Neuronal stem cell (in vitro differentiated cells): ENCODE measurements around the gene FAAH2.

Source experiments
- DNase-seq: peaks from one replicate; pipeline ENCODE4 v3.0.0-alpha.2; 2013; ENCODE audit warnings: low spot score
- H2AFZ ChIP-seq: one replicate; pipeline ENCODE4 v1.6.1; 2013; ENCODE audit warnings: mild to moderate bottlenecking, low read length, inconsistent platforms
- H2AK5ac ChIP-seq: 2 replicates; pipeline ENCODE4 v1.6.1; 2013; ENCODE audit warnings: low read depth, mild to moderate bottlenecking, inconsistent platforms, low read length, moderate library complexity, mixed read lengths
- H2BK120ac ChIP-seq: 2 replicates; pipeline ENCODE4 v1.6.1; 2013; ENCODE audit warnings: low read depth, mild to moderate bottlenecking, inconsistent platforms, low read length, moderate library complexity, mixed read lengths
- H2BK12ac ChIP-seq: one replicate; pipeline ENCODE4 v1.6.1; 2013; ENCODE audit warnings: low read length, inconsistent platforms
- H2BK15ac ChIP-seq: 2 replicates; pipeline ENCODE4 v1.6.1; 2013; ENCODE audit warnings: mild to moderate bottlenecking, low read length, inconsistent platforms, mixed read lengths
- H2BK5ac ChIP-seq: one replicate; pipeline ENCODE4 v1.6.1; 2013; ENCODE audit warnings: inconsistent platforms, mild to moderate bottlenecking, low read length, moderate library complexity
- H3K14ac ChIP-seq: one replicate; pipeline ENCODE4 v1.6.1; 2013; ENCODE audit warnings: low read length, inconsistent platforms
- H3K18ac ChIP-seq: 2 replicates; pipeline ENCODE4 v1.6.1; 2013; ENCODE audit warnings: low read length, inconsistent platforms
- H3K23ac ChIP-seq: 2 replicates; pipeline ENCODE4 v1.6.1; 2013; ENCODE audit warnings: low read depth, mild to moderate bottlenecking, mixed read lengths, low read length, inconsistent platforms; ENCODE audit not compliant: poor library complexity
- H3K27ac ChIP-seq: replicated peaks from 3 replicates; pipeline ENCODE4 v1.5.1; 2013; ENCODE audit warnings: low read length, inconsistent platforms
- H3K27me3 ChIP-seq, 3 experiments: 2 replicates each; pipeline ENCODE4 v1.6.1; 2013; ENCODE audit warnings: low read length in 3 of 3, mild to moderate bottlenecking in 2 of 3, inconsistent platforms in 1 of 3, low read depth in 1 of 3, mixed read lengths in 1 of 3, moderate library complexity in 1 of 3; ENCODE audit not compliant: control insufficient read depth in 3 of 3, insufficient read depth in 3 of 3
- H3K36me3 ChIP-seq, 2 donors: replicated peaks in 1 of 2; 2 replicates each; pipeline ENCODE4 v1.6.1; 2013; ENCODE audit warnings: low read length in 2 of 2; ENCODE audit not compliant: control insufficient read depth in 2 of 2, insufficient read depth in 2 of 2
- H3K4ac ChIP-seq: 2 replicates; pipeline ENCODE4 v1.6.1; 2013; ENCODE audit warnings: inconsistent platforms, mild to moderate bottlenecking, low read length, moderate library complexity
- H3K4me1 ChIP-seq, 2 donors: 1 replicate in 1 of 2; 2 replicates in 1 of 2; pipeline ENCODE4 v1.6.1; 2013; ENCODE audit warnings: low read length in 2 of 2, low read depth in 1 of 2; ENCODE audit not compliant: control insufficient read depth in 2 of 2, insufficient read depth in 1 of 2
- H3K4me2 ChIP-seq: one replicate; pipeline ENCODE4 v1.6.1; 2013; ENCODE audit warnings: mild to moderate bottlenecking, low read length, inconsistent platforms; ENCODE audit not compliant: insufficient read depth, poor library complexity, severe bottlenecking
- H3K4me3 ChIP-seq, 2 donors: 2 replicates each; pipeline ENCODE4 v1.5.1; 2013; ENCODE audit warnings: low read length in 2 of 2, mild to moderate bottlenecking in 2 of 2, inconsistent platforms in 1 of 2, moderate library complexity in 1 of 2
- H3K79me1 ChIP-seq: one replicate; pipeline ENCODE4 v1.6.1; 2013; ENCODE audit warnings: low read depth, mild to moderate bottlenecking, inconsistent platforms, low read length, moderate library complexity
- H3K9ac ChIP-seq: one replicate; pipeline ENCODE4 v1.6.1; 2013; ENCODE audit warnings: mild to moderate bottlenecking, low read depth, low read length, inconsistent platforms; ENCODE audit not compliant: poor library complexity
- H3K9me3 ChIP-seq, 2 donors: replicated peaks in 1 of 2; 2 replicates each; pipeline versions ENCODE3 to v1.6.1; 2013; ENCODE audit warnings: low read length in 2 of 2, mild to moderate bottlenecking in 2 of 2, inconsistent platforms in 1 of 2, low read depth in 1 of 2, mixed read lengths in 1 of 2, moderate library complexity in 1 of 2; ENCODE audit not compliant: control insufficient read depth in 2 of 2, insufficient read depth in 1 of 2
- H4K8ac ChIP-seq: one replicate; pipeline ENCODE4 v1.6.1; 2013; ENCODE audit warnings: low read depth, mild to moderate bottlenecking, inconsistent platforms, low read length, moderate library complexity
- H4K91ac ChIP-seq: one replicate; pipeline ENCODE4 v1.6.1; 2013; ENCODE audit warnings: low read length, low read depth, mild to moderate bottlenecking, inconsistent platforms; ENCODE audit not compliant: poor library complexity
- WGBS, 2 donors: extraction: QIAGEN DNeasy Blood & Tissue Kit; methylation state at CpG; one replicate each; pipeline ENCODE4 v1.1.7; 2013; ENCODE audit warnings: missing lambda C conversion rate in 2 of 2, mixed read lengths in 1 of 2; ENCODE audit not compliant: insufficient read length in 2 of 2, insufficient replicate concordance in 1 of 2; ENCODE audit errors: extremely low coverage in 2 of 2; 5-methylcytosine and 5-hydroxymethylcytosine counted together

The FAAH2 gene

GRCh38 chrX:57266275-57266674, 20.2 kb upstream of the FAAH2 start:
- Histone ChIP-seq H3K27ac (no peak overlapping the region), H3K4me2 (no peak overlapping the region), H2BK12ac (no peak overlapping the region), H2AFZ (no peak overlapping the region), H2AK5ac (no peak overlapping the region), H3K4ac (no peak overlapping the region), H4K91ac (no peak overlapping the region), H4K8ac (no peak overlapping the region), H2BK120ac (no peak overlapping the region), H3K4me1 (no peaks in the 10 kb centered on the region), H3K18ac (no peak overlapping the region), H3K79me1 (no peaks in the 10 kb centered on the region), H3K14ac (no peak overlapping the region), H2BK15ac (no peak overlapping the region), H3K9me3 (no peaks in the 10 kb centered on the region), H3K23ac (no peak overlapping the region), H3K9ac (no peak overlapping the region), H3K27me3 (no peaks in the 10 kb centered on the region), H2BK5ac (no peak overlapping the region), H3K4me3 (no peak overlapping the region), H3K36me3 (no peaks in the 10 kb centered on the region)
- no peak for DNase-seq
- WGBS, 2 donors = no CpG with 5 or more reads among the region's 3 CpGs

GRCh38 chrX:57266871-57267270, 19.6 kb upstream of the FAAH2 start:
- H3K4me1 ChIP-seq = no peaks in the 10 kb centered on the region
- no peak overlapping the region for H2BK12ac ChIP-seq
- no peaks in the 10 kb centered on the region for H3K27me3 ChIP-seq
- H2BK15ac ChIP-seq = no peak overlapping the region
- no peak overlapping the region for H2BK120ac ChIP-seq
- no peak overlapping the region for H3K4me2 ChIP-seq
- no peaks in the 10 kb centered on the region for H3K36me3 ChIP-seq
- no peak overlapping the region for H3K27ac ChIP-seq
- no peak overlapping the region for H2AK5ac ChIP-seq
- H3K18ac ChIP-seq = no peak overlapping the region
- no peak overlapping the region for H4K91ac ChIP-seq
- H3K9me3 ChIP-seq = no peaks in the 10 kb centered on the region
- DNase-seq = no peak
- no peak overlapping the region for H3K4ac ChIP-seq
- H4K8ac ChIP-seq = no peak overlapping the region
- no peak overlapping the region for H3K4me3 ChIP-seq
- H3K23ac ChIP-seq = no peak overlapping the region
- no peak overlapping the region for H2BK5ac ChIP-seq
- H3K79me1 ChIP-seq = no peaks in the 10 kb centered on the region
- no peak overlapping the region for H3K9ac ChIP-seq
- WGBS, 2 donors = no CpG with 5 or more reads among the region's 2 CpGs
- H3K14ac ChIP-seq = no peak overlapping the region
- no peak overlapping the region for H2AFZ ChIP-seq

- Histone ChIP-seq H3K9ac (no peak overlapping the region), H2BK5ac (no peak overlapping the region), H3K18ac (no peak overlapping the region), H3K9me3 (no peaks in the 10 kb centered on the region), H4K8ac (no peak overlapping the region), H2BK12ac (no peak overlapping the region), H2BK15ac (no peak overlapping the region), H3K27ac (no peak overlapping the region), H3K4me3 (no peak overlapping the region), H3K36me3 (no peaks in the 10 kb centered on the region), H3K23ac (no peak overlapping the region), H2BK120ac (no peak overlapping the region), H3K14ac (peak overlapping the region; percentile 21), H2AK5ac (no peak overlapping the region), H3K79me1 (no peaks in the 10 kb centered on the region), H4K91ac (no peak overlapping the region), H3K4ac (no peak overlapping the region), H3K4me2 (no peak overlapping the region), H2AFZ (no peak overlapping the region), H3K27me3 (no peaks in the 10 kb centered on the region), H3K4me1 (no peaks in the 10 kb centered on the region)
- no CpG with 5 or more reads among the region's 1 CpG for WGBS, 2 donors
- DNase-seq = no peak
Observed at GRCh38 chrX:57267308-57267707, 19.2 kb upstream of the FAAH2 start.

- Histone ChIP-seq H3K9me3 (no peaks in the 10 kb centered on the region), H3K18ac (no peak overlapping the region), H3K4me1 (no peaks in the 10 kb centered on the region), H3K36me3 (no peaks in the 10 kb centered on the region), H2BK120ac (no peak overlapping the region), H3K27me3 (no peaks in the 10 kb centered on the region), H2BK12ac (no peak overlapping the region), H2AK5ac (no peak overlapping the region), H2BK5ac (no peak overlapping the region), H3K27ac (no peak overlapping the region), H3K23ac (no peak overlapping the region), H4K8ac (no peak overlapping the region), H3K79me1 (no peaks in the 10 kb centered on the region), H3K4me3 (no peak overlapping the region), H3K4me2 (no peak overlapping the region), H3K9ac (no peak overlapping the region), H3K4ac (no peak overlapping the region), H2AFZ (no peak overlapping the region), H2BK15ac (no peak overlapping the region), H4K91ac (no peak overlapping the region), H3K14ac (no peak overlapping the region)
- no CpG with 5 or more reads among the region's 3 CpGs for WGBS, 2 donors
- no peak for DNase-seq
Observed at GRCh38 chrX:57270980-57271379, 15.5 kb upstream of the FAAH2 start.
